Adrenal gland (tissue), 5 donors: ENCODE results near the gene NUDCD3.

Source experiments
- POLR2A ChIP-seq, 2 donors: fragments of 450-650 bp; IDR thresholded peaks; one replicate each; pipeline ENCODE4 v1.6.1; 2017; ENCODE audit warnings: antibody characterized with exemption in 2 of 2, mild to moderate bottlenecking in 2 of 2, moderate library complexity in 1 of 2
- TF ChIP-seq, protein P1 (sequence below), 6 experiments: fragments of 450-650 bp in 4 of 6; fragments of 200-600 bp in 2 of 6; sonication (generic) in 1 of 6; IDR thresholded peaks; 1 replicate in 5 of 6; 2 replicates in 1 of 6; pipeline versions ENCODE4 v1.5.1 to v1.8.0; 2016 to 2021; ENCODE audit warnings: antibody characterized with exemption in 6 of 6, mild to moderate bottlenecking in 2 of 6, moderate library complexity in 1 of 6
- donor health status: DM: no; HTN: no; CAD: no.

GRCh38 chr7:44440577-44441078 lies 49.8 kb downstream of the NUDCD3 start:
- TF ChIP-seq, protein P1, sequence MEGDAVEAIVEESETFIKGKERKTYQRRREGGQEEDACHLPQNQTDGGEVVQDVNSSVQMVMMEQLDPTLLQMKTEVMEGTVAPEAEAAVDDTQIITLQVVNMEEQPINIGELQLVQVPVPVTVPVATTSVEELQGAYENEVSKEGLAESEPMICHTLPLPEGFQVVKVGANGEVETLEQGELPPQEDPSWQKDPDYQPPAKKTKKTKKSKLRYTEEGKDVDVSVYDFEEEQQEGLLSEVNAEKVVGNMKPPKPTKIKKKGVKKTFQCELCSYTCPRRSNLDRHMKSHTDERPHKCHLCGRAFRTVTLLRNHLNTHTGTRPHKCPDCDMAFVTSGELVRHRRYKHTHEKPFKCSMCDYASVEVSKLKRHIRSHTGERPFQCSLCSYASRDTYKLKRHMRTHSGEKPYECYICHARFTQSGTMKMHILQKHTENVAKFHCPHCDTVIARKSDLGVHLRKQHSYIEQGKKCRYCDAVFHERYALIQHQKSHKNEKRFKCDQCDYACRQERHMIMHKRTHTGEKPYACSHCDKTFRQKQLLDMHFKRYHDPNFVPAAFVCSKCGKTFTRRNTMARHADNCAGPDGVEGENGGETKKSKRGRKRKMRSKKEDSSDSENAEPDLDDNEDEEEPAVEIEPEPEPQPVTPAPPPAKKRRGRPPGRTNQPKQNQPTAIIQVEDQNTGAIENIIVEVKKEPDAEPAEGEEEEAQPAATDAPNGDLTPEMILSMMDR (IDR thresholded peaks at IDR 0.05), result no peak
- no peak for TF ChIP-seq POLR2A (IDR thresholded peaks at IDR 0.05)
